ENCODE measurements around the gene BRINP2.

DNA sequence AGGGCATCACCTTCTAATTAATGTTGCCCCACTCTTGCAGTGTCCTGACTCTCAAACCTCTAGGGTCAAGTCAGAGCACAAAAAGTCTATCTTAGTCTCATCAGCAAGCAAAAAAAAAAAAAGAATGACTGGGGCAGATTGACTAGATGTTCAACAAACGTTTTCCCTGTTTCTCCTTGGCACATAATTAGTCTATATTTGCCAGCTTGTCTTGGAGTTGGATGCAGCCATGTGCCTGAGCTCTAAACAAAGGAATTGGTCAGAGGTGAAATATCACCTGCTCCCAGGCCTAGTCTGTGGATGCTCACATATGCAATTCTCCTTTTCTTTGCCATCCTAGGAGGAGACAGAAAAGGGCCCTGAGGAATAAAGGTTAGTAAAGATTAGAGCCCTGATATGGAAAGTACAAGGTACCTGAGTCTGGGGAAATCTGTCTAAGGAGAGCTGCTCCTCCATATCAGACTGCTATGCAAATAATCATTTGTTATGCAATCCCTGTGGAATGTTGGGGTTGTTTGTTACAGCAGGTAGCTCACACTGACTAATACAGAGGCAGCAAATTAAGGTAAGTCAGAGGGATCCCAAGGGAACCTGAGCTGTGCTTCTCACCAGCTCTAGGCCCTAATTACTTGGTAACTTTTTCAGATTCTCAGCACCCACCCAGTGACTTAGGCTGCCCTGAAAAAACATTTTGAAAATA is 130.8 kb downstream of the BRINP2 start:
- TF ChIP-seq, protein P1, sequence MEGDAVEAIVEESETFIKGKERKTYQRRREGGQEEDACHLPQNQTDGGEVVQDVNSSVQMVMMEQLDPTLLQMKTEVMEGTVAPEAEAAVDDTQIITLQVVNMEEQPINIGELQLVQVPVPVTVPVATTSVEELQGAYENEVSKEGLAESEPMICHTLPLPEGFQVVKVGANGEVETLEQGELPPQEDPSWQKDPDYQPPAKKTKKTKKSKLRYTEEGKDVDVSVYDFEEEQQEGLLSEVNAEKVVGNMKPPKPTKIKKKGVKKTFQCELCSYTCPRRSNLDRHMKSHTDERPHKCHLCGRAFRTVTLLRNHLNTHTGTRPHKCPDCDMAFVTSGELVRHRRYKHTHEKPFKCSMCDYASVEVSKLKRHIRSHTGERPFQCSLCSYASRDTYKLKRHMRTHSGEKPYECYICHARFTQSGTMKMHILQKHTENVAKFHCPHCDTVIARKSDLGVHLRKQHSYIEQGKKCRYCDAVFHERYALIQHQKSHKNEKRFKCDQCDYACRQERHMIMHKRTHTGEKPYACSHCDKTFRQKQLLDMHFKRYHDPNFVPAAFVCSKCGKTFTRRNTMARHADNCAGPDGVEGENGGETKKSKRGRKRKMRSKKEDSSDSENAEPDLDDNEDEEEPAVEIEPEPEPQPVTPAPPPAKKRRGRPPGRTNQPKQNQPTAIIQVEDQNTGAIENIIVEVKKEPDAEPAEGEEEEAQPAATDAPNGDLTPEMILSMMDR (IDR thresholded peaks at IDR 0.05; ENCODE audit: low read length) = no peak
- no peak for TF ChIP-seq EZH2 (IDR thresholded peaks at IDR 0.05; ENCODE audit: borderline replicate concordance, low read length)
